HepG2 (cell line): ENCODE data around the gene JAK2. TPM values are rescaled to one million over a fixed set of nuclear protein-coding genes. Genes with fewer than 3 reads are reported as not detected.
A peak's percentile ranks its signal among the peaks of the same experiment; 100 is the strongest.

Source experiments
- AGO1 ChIP-seq: fragments of 200-400 bp; formaldehyde crosslinking; IDR thresholded peaks from 2 replicates; pipeline ENCODE4 v1.6.1; 2017; ENCODE audit warnings: mild to moderate bottlenecking, low read depth, low read length, moderate library complexity; ENCODE audit not compliant: poor library complexity, severe bottlenecking
- ARHGAP35 ChIP-seq: sonication (generic); formaldehyde crosslinking; IDR thresholded peaks from 2 replicates; pipeline ENCODE4 v1.9.0; 2022; ENCODE audit warnings: mild to moderate bottlenecking, inconsistent platforms, moderate library complexity, missing genetic modification reagents, borderline replicate concordance
- CHCHD3 ChIP-seq: sonication (generic); formaldehyde crosslinking; IDR thresholded peaks from 2 replicates; pipeline ENCODE4 v1.8.0; 2022; ENCODE audit warnings: mild to moderate bottlenecking, missing genetic modification reagents, moderate library complexity
- FOXM1 ChIP-seq: sonication (generic); formaldehyde crosslinking; IDR thresholded peaks from 2 replicates; pipeline ENCODE4 v1.5.0; 2020; ENCODE audit warnings: missing genetic modification reagents
- KDM6A ChIP-seq: IDR thresholded peaks from 2 replicates; pipeline ENCODE4 v1.6.1; 2016; ENCODE audit warnings: low read depth
- NR2F1 ChIP-seq, 2 experiments: fragments of 450-650 bp in 1 of 2; formaldehyde crosslinking in 1 of 2; IDR thresholded peaks; 2 replicates each; pipeline versions ENCODE4 v1.5.0 to v1.6.1; 2016 to 2020; ENCODE audit warnings: mild to moderate bottlenecking in 1 of 2, missing compliant biosample characterization in 1 of 2, missing genetic modification reagents in 1 of 2, moderate library complexity in 1 of 2
- RNF2 ChIP-seq: fragments of 450-650 bp; conservative IDR thresholded peaks from 2 replicates; pipeline ENCODE4 v1.6.1; 2016; ENCODE audit warnings: low read depth
- SIX1 ChIP-seq: sonication (generic); formaldehyde crosslinking; IDR thresholded peaks from 2 replicates; pipeline ENCODE4 v1.4.0; 2020; ENCODE audit warnings: missing genetic modification reagents, borderline replicate concordance
- TARDBP ChIP-seq: sonication (generic); formaldehyde crosslinking; IDR thresholded peaks from 2 replicates; pipeline ENCODE4 v1.8.0; 2022; ENCODE audit warnings: mild to moderate bottlenecking, missing genetic modification reagents
- TBL1XR1 ChIP-seq: fragments of 150-350 bp; IDR thresholded peaks from 2 replicates; pipeline ENCODE4 v1.6.1; 2014; ENCODE audit warnings: borderline replicate concordance, low read length; ENCODE audit not compliant: partially characterized antibody
- ZNF30 ChIP-seq: sonication (generic); formaldehyde crosslinking; IDR thresholded peaks from 2 replicates; pipeline ENCODE4 v1.5.0; 2020; ENCODE audit warnings: mild to moderate bottlenecking, missing genetic modification reagents
- ZNF501 ChIP-seq: sonication (generic); formaldehyde crosslinking; IDR thresholded peaks from 2 replicates; pipeline ENCODE4 v1.5.1; 2020; ENCODE audit warnings: mild to moderate bottlenecking, moderate library complexity, missing genetic modification reagents
- ZNF549 ChIP-seq: sonication (generic); formaldehyde crosslinking; IDR thresholded peaks from 2 replicates; pipeline ENCODE4 v1.5.0; 2020; ENCODE audit warnings: missing genetic modification reagents
- ZSCAN22 ChIP-seq: sonication (generic); formaldehyde crosslinking; IDR thresholded peaks from 2 replicates; pipeline ENCODE4 v1.4.0; 2020; ENCODE audit warnings: mild to moderate bottlenecking, missing genetic modification reagents
- polyA plus RNA-seq, 8 experiments: library from polyadenylated mRNA; depleted of rRNA in 3 of 8; stranded (reverse) in 7 of 8; unstranded in 1 of 8; fragments of >200 nt; fragmentation: Illumina TruSeq in 4 of 8; extraction: Trizol in 4 of 8; gene quantifications; 2 replicates each; pipeline versions ENCODE4 v1.2.1 to v1.2.3, GENCODE V29; 2011 to 2016; ENCODE audit warnings: low read depth in 4 of 8, missing spikeins in 1 of 8, mixed read lengths in 1 of 8; ENCODE audit not compliant: insufficient read depth in 1 of 8
- total RNA-seq, 5 experiments: library from RNA; depleted of rRNA; stranded (reverse); fragments of >200 nt; fragmentation: Illumina TruSeq; extraction: Trizol; gene quantifications; 2 replicates each; pipeline ENCODE4 v1.2.3, GENCODE V29; 2016; ENCODE audit warnings: low read depth in 1 of 5
- TF ChIP-seq, protein P1 (sequence below): sonication (generic); formaldehyde crosslinking; IDR thresholded peaks from 2 replicates; pipeline ENCODE4 v1.9.0; 2021; ENCODE audit warnings: missing genetic modification reagents, borderline replicate concordance
- TF ChIP-seq, protein P2 (sequence below): sonication (generic); formaldehyde crosslinking; IDR thresholded peaks from 2 replicates; pipeline ENCODE4 v1.5.0; 2020; ENCODE audit warnings: mild to moderate bottlenecking, missing genetic modification reagents
- TF ChIP-seq, protein P3 (sequence below): sonication (generic); formaldehyde crosslinking; IDR thresholded peaks from 2 replicates; pipeline ENCODE4 v1.5.1; 2020; ENCODE audit warnings: mild to moderate bottlenecking, missing genetic modification reagents
- TF ChIP-seq, protein P4 (sequence below): fragments of 450-650 bp; IDR thresholded peaks from 2 replicates; pipeline ENCODE4 v1.6.1; 2017
- TF ChIP-seq, protein P5 (sequence below): sonication (generic); formaldehyde crosslinking; IDR thresholded peaks from 2 replicates; pipeline ENCODE4 v1.5.0; 2020; ENCODE audit warnings: missing genetic modification reagents

JAK2 gene
- total and polyA plus RNA-seq, 2 of the 13 experiments (the other 11 are each of a cell fraction or from before 2014, with no cell fraction given) = 1.1 to 4.1 TPM

DNA sequence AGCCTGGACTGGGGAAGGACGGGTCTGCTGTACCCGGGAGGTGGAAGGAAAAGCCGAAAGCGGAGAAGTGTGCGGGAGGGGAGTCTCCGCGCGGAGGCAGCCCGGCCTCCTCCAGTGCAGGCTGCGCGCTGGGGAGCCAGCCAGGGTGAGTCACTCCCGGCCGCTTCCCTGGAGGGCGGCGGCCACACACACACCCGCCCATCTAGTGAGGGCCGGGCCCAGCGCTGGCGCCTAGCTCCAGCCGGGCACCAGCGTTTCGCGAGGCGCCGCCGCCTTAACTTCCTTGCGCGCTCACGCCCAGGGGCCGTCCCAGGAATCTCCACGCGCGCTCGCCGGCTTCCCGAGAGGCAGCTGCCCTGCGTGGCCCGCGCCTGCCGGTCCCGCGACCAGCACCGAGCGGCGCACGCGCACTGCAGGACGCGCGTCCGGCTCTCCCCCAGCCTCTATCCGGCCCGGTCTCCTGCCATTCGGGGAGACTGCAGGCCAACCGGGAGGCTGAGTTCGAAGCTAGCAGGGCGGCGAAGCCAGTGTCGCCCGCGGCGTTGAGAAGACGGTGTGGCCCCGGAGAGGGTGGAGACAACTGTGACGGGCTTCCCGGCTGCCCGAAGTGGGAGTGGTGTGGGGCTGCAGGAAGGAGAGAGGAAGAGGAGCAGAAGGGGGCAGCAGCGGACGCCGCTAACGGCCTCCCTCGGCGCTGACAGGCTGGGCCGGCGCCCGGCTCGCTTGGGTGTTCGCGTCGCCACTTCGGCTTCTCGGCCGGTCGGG, at the start of gene JAK2 (continued):
- TF ChIP-seq, protein P1, sequence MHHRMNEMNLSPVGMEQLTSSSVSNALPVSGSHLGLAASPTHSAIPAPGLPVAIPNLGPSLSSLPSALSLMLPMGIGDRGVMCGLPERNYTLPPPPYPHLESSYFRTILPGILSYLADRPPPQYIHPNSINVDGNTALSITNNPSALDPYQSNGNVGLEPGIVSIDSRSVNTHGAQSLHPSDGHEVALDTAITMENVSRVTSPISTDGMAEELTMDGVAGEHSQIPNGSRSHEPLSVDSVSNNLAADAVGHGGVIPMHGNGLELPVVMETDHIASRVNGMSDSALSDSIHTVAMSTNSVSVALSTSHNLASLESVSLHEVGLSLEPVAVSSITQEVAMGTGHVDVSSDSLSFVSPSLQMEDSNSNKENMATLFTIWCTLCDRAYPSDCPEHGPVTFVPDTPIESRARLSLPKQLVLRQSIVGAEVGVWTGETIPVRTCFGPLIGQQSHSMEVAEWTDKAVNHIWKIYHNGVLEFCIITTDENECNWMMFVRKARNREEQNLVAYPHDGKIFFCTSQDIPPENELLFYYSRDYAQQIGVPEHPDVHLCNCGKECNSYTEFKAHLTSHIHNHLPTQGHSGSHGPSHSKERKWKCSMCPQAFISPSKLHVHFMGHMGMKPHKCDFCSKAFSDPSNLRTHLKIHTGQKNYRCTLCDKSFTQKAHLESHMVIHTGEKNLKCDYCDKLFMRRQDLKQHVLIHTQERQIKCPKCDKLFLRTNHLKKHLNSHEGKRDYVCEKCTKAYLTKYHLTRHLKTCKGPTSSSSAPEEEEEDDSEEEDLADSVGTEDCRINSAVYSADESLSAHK (CRISPR knock-in tag) = no peak
- TF ChIP-seq RNF2 = 0 out of 2 replicates have a peak, but pooled peaks have one; percentile 76
- peak; percentile 51; the same call in 1 of the 2 replicates for TF ChIP-seq TARDBP (CRISPR knock-in tag)
- TF ChIP-seq KDM6A = no peak
- TF ChIP-seq AGO1 = no peak
- TF ChIP-seq CHCHD3 (CRISPR knock-in tag) = no peak
- TF ChIP-seq ZNF549 (CRISPR knock-in tag) = peak; percentile 42; the same call in 1 of the 2 replicates
- peak; percentile 55; the same call in 1 of the 2 replicates for TF ChIP-seq ARHGAP35 (CRISPR knock-in tag)
- TF ChIP-seq, protein P2, sequence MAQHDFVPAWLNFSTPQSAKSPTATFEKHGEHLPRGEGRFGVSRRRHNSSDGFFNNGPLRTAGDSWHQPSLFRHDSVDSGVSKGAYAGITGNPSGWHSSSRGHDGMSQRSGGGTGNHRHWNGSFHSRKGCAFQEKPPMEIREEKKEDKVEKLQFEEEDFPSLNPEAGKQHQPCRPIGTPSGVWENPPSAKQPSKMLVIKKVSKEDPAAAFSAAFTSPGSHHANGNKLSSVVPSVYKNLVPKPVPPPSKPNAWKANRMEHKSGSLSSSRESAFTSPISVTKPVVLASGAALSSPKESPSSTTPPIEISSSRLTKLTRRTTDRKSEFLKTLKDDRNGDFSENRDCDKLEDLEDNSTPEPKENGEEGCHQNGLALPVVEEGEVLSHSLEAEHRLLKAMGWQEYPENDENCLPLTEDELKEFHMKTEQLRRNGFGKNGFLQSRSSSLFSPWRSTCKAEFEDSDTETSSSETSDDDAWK (CRISPR knock-in tag) = no peak
- TF ChIP-seq ZSCAN22 (CRISPR knock-in tag) = no peak
- TF ChIP-seq, protein P3, sequence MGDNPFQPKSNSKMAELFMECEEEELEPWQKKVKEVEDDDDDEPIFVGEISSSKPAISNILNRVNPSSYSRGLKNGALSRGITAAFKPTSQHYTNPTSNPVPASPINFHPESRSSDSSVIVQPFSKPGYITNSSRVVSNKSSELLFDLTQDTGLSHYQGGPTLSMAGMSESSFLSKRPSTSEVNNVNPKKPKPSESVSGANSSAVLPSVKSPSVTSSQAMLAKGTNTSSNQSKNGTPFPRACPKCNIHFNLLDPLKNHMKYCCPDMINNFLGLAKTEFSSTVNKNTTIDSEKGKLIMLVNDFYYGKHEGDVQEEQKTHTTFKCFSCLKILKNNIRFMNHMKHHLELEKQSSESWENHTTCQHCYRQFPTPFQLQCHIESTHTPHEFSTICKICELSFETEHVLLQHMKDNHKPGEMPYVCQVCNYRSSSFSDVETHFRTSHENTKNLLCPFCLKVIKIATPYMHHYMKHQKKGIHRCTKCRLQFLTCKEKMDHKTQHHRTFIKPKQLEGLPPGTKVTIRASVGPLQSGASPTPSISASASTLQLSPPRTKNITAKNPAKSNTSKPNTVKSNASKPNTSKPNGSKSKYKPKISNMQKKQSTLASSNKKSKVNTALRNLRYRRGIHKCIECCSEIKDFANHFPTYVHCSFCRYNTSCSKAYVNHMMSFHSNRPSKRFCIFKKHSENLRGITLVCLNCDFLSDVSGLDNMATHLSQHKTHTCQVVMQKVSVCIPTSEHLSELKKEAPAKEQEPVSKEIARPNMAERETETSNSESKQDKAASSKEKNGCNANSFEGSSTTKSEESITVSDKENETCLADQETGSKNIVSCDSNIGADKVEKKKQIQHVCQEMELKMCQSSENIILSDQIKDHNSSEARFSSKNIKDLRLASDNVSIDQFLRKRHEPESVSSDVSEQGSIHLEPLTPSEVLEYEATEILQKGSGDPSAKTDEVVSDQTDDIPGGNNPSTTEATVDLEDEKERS (CRISPR knock-in tag) = no peak
- TF ChIP-seq NR2F1 (CRISPR knock-in tag; IDR thresholded peaks at IDR 0.05) = 0 out of 4 replicates have a peak, but pooled peaks have one; percentile 10 to 25
- no peak for TF ChIP-seq TBL1XR1
- TF ChIP-seq ZNF501 (CRISPR knock-in tag) = no peak; the same call in 1 of the 2 replicates
- TF ChIP-seq, protein P4, sequence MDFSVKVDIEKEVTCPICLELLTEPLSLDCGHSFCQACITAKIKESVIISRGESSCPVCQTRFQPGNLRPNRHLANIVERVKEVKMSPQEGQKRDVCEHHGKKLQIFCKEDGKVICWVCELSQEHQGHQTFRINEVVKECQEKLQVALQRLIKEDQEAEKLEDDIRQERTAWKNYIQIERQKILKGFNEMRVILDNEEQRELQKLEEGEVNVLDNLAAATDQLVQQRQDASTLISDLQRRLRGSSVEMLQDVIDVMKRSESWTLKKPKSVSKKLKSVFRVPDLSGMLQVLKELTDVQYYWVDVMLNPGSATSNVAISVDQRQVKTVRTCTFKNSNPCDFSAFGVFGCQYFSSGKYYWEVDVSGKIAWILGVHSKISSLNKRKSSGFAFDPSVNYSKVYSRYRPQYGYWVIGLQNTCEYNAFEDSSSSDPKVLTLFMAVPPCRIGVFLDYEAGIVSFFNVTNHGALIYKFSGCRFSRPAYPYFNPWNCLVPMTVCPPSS = no peak
- no peak for TF ChIP-seq FOXM1 (CRISPR knock-in tag)
- TF ChIP-seq SIX1 (CRISPR knock-in tag) = no peak
- TF ChIP-seq, protein P5, sequence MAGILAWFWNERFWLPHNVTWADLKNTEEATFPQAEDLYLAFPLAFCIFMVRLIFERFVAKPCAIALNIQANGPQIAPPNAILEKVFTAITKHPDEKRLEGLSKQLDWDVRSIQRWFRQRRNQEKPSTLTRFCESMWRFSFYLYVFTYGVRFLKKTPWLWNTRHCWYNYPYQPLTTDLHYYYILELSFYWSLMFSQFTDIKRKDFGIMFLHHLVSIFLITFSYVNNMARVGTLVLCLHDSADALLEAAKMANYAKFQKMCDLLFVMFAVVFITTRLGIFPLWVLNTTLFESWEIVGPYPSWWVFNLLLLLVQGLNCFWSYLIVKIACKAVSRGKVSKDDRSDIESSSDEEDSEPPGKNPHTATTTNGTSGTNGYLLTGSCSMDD (CRISPR knock-in tag) = no peak
- TF ChIP-seq ZNF30 = no peak
